Stimulated activated CD4-positive, alpha-beta T cell treated with anti-CD3 and anti-CD28 coated beads, Interleukin-15, amount 100 ng/mL, for 1 hour (primary cell): ENCODE measurements around the gene GHRH.

Experiments
- DNase-seq, 2 donors: peaks; one replicate each; pipeline ENCODE4 v3.0.0-alpha.2; 2020; ENCODE audit warnings: low read depth in 1 of 2, low spot score in 1 of 2

The GHRH gene

DNA sequence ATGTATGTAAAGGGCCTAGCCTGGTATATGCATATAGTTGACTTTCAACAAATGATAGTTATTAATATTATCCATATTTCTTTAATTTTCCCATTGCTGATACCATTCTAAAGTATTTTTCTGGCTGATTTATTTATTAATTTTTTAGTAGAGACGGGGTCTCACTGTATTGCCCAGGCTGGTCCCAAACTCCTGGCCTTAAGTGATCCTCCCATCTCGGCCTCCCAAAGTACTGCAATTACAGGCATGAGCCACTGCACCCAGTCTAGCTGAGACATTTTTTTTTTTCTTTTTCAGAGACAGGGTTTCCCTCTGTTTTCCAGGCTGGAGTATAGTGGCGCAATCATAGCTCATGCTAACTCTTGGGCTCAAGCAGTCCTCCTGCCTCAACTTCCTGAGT lies 52.4 kb downstream of the GHRH start:
- DNase-seq = no peak

DNA sequence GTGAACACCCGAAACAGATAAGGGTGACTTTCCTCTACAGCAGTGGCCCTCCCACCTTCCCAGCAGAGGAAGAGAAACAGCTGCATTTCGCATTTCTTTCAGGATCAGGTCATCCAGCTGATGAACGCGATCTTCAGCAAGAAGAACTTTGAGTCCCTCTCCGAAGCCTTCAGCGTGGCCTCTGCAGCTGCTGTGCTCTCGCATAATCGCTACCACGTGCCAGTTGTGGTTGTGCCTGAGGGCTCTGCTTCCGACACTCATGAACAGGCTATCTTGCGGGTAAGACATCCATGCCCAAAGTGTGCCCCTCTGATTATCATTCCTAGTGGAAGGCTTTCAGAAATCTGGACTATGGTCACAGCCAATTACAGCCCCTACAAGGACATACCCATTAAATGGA lies 54.4 kb downstream of the GHRH start:
- no peak for DNase-seq

DNA sequence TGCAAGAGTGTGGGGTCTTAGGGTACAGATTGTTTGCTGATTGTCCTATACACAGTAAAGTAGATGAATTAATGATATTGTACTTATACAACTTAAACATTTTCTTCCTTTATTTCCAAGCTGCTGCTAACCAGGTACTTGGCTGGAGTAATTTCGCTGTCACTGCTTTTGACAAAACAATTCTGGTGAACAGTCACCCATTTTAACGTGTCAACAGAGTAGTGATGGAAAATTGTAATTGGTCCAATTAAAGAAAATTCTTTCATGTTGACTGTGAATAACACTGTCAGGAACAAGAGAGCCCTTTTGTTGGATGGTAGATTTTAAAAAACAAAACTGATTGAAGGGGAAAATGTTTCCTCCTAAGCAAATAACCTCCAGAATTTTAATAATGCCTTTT lies 55.8 kb downstream of the GHRH start:
- DNase-seq = no peak

DNA sequence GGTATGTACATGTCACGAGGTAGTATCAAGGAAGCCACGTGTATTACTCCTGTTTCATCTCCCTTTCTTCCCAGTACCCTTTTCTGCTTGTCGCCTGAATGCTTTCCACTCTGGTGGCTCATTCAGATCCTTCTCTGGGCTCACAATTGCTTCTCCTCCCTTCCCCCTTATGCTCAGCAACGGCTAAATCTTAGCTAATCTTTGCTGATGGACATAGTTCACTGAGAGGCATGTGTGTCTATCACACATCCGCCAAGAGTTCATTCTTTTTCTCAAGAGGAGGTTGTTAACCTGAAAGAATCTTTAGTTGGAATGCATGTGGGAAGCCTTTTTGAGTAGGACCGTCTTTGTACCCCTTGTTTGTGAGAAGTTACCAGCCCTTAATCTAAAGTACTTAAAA lies 56.5 kb downstream of the GHRH start:
- DNase-seq = no peak

DNA sequence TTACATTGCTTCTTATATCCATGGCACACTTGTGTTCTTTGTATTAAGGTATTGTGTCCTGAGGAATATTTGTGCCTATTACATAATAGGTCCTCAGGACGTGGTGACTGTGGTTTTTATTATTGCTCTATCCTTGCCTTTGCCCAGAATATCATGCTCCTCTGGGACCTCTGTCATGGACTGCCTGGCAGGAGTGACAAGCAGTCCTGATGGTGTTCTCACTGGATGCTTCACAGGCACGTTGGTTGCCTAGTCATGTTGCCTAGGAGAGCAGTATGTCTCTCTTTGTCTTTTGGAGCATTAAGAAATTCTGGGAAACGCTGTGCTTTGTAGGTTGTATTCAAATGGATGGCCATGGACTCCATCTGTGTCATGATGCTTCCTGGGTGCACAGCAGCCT lies 57.6 kb downstream of the GHRH start:
- no peak for DNase-seq

DNA sequence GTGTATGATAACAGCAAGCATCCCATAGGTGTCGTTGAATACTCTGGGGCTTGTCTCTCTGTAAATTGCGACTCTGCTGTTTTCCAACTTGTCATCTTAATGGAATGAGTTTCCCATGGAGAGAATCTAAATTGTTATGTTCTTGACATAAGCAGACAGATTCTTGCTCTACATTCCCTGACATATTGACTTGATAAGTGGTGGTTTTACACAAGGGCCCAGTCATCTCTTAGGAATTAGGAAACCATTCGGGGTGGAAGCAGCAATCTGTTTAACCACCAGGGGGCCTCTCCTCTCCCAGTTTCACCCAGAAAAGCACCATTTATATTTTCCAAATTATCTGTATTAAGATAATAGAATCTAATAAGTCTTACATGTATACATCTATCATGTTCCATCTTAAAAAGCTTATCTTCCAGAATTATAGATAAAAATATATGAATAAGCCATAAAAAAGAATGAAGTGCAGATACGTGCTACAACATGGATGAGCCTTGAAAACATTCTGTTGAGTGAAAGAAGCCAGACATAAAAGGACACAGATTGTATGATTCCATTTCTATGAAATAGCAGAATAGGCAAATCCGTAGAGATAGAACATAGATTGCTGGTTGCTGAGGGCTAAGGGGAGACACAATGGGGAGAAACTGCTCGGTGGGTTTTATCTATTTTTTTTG lies 59.2 kb downstream of the GHRH start:
- no peak for DNase-seq

DNA sequence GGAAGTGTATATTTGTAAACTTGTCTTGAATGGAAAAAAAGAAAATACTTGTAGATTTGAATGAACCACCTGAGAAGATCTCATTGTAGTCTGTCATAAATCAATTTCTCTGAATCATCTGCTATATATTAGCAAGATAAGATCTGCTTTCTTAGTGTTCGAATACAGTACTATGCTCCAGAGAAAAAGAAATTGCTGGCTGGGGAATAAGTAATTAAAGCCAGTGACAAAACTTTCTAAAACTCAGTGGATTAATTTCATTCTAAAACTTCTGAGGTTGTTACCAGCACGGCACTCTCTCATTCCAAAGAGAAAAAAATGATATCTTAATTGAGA lies 59.8 kb downstream of the GHRH start:
- no peak for DNase-seq
